Measurements from ENCODE around the gene MGAT3.

The MGAT3 gene

GRCh38 chr22:39429916-39430575 lies 26.8 kb upstream of the MGAT3 start:
- DNase-seq, result no peak

- no peak for DNase-seq
These were observed 26.1 kb upstream of the MGAT3 start for GRCh38 chr22:39430576-39431150.

- DNase-seq, result no peak
These were observed 25.5 kb upstream of the MGAT3 start for GRCh38 chr22:39431216-39431801.

- no peak for DNase-seq
These were observed 25.0 kb upstream of the MGAT3 start for GRCh38 chr22:39431821-39432251.

GRCh38 chr22:39432361-39432811 lies 24.4 kb upstream of the MGAT3 start:
- no peak for DNase-seq

- DNase-seq, result no peak
These were observed 23.2 kb upstream of the MGAT3 start for GRCh38 chr22:39433476-39434242.

GRCh38 chr22:39434243-39434653 lies 22.6 kb upstream of the MGAT3 start:
- no peak for DNase-seq

GRCh38 chr22:39434721-39435120 lies 22.1 kb upstream of the MGAT3 start:
- no peak for DNase-seq

GRCh38 chr22:39435616-39436015 lies 21.2 kb upstream of the MGAT3 start:
- no peak for DNase-seq

GRCh38 chr22:39437791-39438704 lies 18.8 kb upstream of the MGAT3 start:
- DNase-seq, result no peak

- no peak for DNase-seq
These were observed 17.6 kb upstream of the MGAT3 start for GRCh38 chr22:39439170-39439569.

- DNase-seq, result no peak
These were observed 13.4 kb upstream of the MGAT3 start for GRCh38 chr22:39443398-39443797.

- DNase-seq, result no peak
These were observed 12.5 kb upstream of the MGAT3 start for GRCh38 chr22:39444247-39444800.

- DNase-seq, result no peak
These were observed 11.8 kb upstream of the MGAT3 start for GRCh38 chr22:39444937-39445465.

- no peak for DNase-seq
These were observed 11.1 kb upstream of the MGAT3 start for GRCh38 chr22:39445678-39446077.

- no peak for DNase-seq
These were observed 10.5 kb upstream of the MGAT3 start for GRCh38 chr22:39446239-39446721.

GRCh38 chr22:39448205-39449054 lies 8.4 kb upstream of the MGAT3 start:
- no peak for DNase-seq

- no peak for DNase-seq
These were observed 7.1 kb upstream of the MGAT3 start for GRCh38 chr22:39449708-39450107.

- DNase-seq, result no peak
These were observed 6.4 kb upstream of the MGAT3 start for GRCh38 chr22:39450258-39450955.

- no peak for DNase-seq
These were observed 4.1 kb upstream of the MGAT3 start for GRCh38 chr22:39452740-39453040.
